ENCODE data around the gene FBXL17.
A peak's percentile ranks its signal among the peaks of the same experiment; 100 is the strongest.
"Not testable (repeated sequence)": the region's sequence is repeated elsewhere in the genome, so short reads cannot be mapped to it uniquely, and the experiment has no call there.

The FBXL17 gene

GRCh38 chr5:108381954-108382783 is at the start of gene FBXL17:
Gene FBXL17 (minus strand): TSS chr5:108382098.
- peak; percentile 94 to 95 (median 95) for DNase-seq

DNA sequence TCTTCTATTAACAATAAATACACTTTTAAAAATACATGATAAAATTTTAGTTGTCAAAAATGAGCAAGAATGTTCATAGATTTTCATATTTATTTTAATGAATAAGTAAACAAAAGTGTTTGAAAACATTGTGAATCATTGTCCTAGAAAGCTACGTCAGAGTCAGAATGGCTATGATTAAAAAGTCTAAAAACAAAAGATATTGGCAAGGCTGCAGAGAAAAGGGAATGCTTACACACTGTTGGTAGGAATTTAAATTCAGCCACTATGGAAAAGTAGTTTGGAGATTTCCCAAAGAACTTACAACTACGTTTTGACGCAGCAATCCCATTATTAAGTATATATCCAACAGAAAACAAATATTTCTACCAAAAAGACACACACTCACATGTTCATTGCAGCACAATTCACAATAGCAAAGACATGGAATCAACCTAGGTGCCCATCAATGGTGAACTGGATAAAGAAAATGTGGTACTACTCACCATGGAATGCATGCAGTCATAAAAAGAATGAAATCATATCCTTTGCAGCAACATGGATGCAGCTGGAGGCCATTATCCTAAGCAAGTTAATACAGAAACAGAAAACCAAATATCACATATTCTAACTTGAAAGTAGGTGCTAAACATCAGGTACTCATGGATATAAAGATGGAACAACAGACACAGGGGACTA is 49.2 kb upstream of the FBXL17 start:
- no peak for DNase-seq

GRCh38 chr5:108421713-108422112 is 39.8 kb upstream of the FBXL17 start:
- no peak for DNase-seq

GRCh38 chr5:108420755-108421154 is 38.9 kb upstream of the FBXL17 start:
- no peak for DNase-seq

DNA sequence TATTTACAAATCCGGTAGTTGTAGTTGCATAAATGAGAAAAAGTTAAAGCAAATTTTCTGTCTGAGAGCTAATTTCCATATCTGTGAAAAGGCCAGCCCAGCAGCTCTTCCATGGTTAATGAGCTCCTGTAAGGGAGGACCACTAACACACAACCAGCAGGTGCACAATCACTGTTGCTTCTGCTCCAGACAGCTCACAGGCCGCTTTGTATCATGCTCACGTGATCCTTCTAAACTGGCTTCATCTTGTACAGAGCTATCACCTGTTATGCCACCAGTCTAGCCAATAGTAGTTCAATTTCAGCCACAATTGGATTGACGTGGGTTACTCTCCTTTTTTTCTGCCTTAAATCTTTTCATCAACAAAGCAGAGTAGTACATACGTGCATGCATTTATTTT is 38.3 kb upstream of the FBXL17 start:
- DNase-seq = no peak

- no peak for DNase-seq
These were observed 36.3 kb upstream of the FBXL17 start for GRCh38 chr5:108418197-108418596.

DNA sequence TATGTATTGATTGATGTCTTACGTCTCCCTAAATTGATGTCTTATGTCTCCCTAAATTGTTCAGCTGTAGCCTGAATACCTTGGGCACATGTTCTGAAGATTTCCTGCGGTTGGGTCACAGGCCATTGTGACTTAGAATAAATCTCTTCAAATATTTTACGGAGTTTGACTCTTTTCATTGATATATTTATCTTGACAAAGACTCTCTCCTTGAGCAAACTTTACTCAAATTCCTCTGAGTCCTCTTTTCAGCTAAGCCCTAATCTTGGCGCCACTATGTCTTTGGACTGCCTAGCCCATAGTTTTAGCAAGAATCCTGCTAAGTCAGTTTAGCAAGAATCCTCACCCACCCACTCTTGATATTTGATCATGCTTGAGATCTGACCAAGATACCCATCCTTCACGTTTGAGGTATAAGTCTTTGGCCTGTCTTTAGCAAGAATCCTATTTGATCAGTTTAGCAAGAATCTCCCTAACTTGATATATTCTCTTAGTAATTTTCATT is 35.3 kb upstream of the FBXL17 start:
- DNase-seq = no peak

DNA sequence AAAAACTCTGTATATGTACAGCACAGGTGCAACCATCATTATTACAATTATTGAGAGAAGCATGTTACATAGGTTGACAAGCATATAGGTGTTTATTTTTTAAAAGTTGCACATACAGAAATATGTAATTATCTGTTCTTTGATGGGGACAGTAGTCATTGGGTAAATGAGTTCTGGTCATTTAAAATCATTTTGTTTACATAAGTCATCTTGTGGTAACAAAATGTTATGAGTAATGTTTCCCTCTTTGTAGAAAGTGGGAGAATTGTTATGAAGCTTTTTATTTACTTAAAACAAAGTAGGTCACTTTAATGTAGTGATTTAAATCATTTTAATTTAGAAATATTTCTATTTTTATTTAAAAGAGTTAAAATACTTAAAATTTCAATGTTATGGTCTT is 33.8 kb upstream of the FBXL17 start:
- no peak for DNase-seq

GRCh38 chr5:108409786-108410185 is 27.9 kb upstream of the FBXL17 start:
- DNase-seq = no peak

- DNase-seq = not testable (repeated sequence)
These were observed 23.3 kb upstream of the FBXL17 start for GRCh38 chr5:108405201-108405600.

GRCh38 chr5:108398964-108399363 is 17.1 kb upstream of the FBXL17 start:
- DNase-seq = no peak

DNA sequence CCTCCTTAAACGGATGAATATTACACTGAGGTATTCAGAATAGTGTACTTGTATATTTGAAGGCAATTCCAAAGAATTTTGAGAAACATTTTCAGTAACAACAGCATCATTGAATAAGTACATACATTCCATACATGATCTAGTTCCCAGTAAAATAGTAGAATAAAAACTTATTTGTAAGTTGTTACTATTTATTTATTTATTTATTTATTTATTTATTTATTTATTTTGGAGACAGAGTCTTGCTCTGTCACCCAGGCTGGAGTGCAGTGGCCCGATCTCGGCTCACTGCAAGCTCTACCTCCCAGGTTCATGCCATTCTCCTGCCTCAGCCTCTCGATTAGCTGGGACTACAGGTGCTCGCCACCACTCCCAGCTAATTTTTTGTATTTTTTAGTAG is 14.9 kb upstream of the FBXL17 start:
- DNase-seq = not testable (repeated sequence)

GRCh38 chr5:108387758-108388157 is 5.9 kb upstream of the FBXL17 start:
- DNase-seq = no peak

DNA sequence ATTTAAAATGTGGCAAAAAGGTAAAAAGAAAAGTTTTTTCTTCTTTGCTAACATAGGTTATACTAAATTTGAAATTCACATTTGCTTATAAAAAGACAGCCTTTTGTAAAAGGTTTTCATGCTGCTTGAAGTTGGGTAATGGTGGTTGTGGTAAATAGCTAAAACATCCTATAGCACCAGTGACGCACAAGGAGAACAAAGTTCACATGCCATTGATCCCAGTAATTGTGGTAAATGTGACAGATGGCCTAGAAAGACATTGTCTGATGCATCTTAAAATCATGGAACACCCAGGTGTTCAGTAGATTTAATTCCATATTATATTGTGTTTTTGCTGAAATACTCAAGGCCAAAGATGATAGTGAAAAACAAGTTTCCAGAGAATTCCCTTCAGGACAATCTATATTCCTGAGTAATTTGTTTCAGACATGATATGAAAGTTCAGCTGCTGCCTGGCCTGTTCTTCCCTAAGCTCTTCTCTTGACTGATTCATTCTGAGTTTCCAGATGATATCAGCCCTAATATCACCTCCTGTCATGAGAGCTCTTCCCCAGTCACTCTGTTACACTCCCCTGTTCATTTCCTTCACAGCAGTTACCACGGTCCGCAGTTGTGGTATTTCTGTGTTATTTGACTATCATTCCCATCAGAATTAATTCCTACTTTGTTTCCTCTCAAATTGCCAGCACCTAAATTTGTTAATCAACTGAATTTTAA is 4.6 kb upstream of the FBXL17 start:
- no peak for DNase-seq

DNA sequence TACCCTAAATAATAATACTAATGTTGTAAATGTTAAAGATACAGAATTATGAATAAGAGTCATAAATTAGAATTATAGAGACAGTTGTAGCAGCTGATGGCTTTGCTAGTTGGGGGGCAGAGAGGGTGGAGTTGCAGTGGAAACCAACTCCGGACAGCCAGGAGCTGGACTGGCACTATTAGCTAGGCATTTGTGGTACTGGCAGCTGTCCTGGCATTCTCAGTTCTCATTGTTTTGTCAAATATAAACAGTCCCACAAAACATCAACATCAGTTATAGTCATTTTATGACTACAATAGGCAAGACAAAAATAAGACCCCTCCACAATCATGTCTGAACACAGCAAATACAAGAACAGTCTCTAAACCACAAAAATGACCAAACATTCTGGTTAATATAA is 2.8 kb upstream of the FBXL17 start:
- DNase-seq = no peak

- DNase-seq = peak; percentile 20 to 52 (median 27)
These were observed 959 bp upstream of the FBXL17 start for GRCh38 chr5:108382784-108383330.

- DNase-seq = peak; percentile 67 to 90 (median 80)
These were observed 446 bp downstream of the FBXL17 start for GRCh38 chr5:108381350-108381953.

- DNase-seq = peak; percentile 71 to 87 (median 75)
These were observed 1.2 kb downstream of the FBXL17 start for GRCh38 chr5:108380531-108381349.

- DNase-seq = peak; percentile 10 to 20 (median 10)
These were observed 2.0 kb downstream of the FBXL17 start for GRCh38 chr5:108379722-108380530.

DNA sequence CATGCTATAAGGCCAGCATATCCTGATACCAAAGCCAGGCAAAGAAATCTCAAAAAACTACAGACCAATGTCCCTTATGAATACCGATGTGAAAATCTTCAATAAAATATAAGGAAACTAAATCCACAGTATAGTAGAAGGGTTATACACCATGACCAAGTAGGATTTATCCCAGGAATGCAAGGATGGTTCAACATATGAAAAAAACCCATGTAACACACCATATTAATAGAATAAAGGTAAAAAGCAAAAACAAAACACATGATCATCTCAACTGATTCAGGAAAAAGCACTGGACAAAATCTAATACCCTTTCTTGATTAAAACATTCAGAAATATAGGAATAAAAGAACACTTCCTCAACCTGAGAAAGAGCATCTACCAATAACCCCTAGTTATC is 6.1 kb downstream of the FBXL17 start:
- no peak for DNase-seq

DNA sequence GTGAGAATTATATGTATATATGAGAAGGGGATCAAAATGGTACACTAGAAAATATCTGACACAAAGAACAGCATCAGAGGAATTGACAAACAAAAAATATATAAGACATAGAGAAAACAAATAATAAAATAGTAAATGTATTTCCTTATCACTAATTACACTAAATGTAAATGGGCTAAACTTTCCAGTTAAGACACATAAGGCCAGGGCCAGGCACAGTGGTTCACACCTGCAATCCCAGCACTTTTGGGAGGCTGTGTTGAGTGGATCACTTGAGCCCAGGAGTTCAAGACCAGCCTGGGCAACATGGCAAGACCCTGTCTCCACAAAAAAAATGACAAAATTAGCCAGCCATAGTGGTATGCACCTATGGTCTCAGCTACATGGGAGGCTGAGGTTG is 8.5 kb downstream of the FBXL17 start:
- DNase-seq = no peak

All from suppressor macrophage treated with lipopolysaccharide for 1 hour (primary cell).